ENCODE data around the gene PRDX1. TPM values are rescaled to one million over a fixed set of nuclear protein-coding genes. Genes with fewer than 3 reads are reported as not detected.

Gene PRDX1
- total and polyA plus RNA-seq, 2 of the 13 experiments (the other 11 are each of a cell fraction or from before 2014, with no cell fraction given) = 761 to 1,898 TPM

DNA sequence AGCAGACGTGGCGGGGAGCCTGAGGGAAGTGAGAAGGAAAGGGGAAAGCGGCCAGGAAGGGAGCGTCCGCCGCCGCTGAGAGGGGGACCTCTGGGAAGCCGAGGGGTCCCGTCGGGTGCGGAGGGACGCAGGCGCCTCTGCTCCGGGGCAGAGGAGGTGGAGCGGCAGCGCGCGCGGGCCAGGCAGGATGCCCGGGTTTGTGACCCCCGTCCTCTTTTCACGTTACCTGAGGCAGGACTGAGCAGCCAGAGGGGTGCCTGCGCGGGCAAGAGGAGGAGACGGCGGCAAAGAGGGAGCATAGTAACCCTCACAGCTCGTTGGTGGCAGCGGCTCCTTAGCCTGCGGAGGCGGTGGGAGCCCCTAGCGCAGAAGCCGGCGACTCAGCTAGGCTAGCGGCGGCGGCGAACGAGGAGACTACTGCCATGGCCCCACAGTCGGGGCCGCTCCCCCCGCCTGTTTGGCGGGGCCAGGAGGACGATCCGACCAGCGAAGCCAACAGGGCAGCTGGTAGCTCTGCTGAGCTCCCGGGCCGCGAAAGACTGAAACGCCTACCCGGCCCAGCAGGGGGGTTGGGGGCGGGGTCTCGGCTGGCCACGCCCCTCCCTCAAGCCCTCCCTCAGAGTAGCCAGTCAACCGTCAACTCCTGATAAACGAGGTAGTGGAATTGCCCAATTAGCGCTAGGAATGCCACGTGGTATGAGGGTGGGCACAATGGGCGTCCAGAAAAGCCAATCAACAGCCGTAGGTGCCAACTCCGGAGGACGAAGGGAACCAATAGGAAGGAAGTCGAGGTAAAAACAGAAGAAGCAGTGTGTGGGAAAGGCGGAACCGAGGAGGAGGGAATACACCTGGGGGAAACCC is 30.8 kb downstream of the PRDX1 start, which contains the start of gene TESK2 (continued):
- TF ChIP-seq, protein P1, sequence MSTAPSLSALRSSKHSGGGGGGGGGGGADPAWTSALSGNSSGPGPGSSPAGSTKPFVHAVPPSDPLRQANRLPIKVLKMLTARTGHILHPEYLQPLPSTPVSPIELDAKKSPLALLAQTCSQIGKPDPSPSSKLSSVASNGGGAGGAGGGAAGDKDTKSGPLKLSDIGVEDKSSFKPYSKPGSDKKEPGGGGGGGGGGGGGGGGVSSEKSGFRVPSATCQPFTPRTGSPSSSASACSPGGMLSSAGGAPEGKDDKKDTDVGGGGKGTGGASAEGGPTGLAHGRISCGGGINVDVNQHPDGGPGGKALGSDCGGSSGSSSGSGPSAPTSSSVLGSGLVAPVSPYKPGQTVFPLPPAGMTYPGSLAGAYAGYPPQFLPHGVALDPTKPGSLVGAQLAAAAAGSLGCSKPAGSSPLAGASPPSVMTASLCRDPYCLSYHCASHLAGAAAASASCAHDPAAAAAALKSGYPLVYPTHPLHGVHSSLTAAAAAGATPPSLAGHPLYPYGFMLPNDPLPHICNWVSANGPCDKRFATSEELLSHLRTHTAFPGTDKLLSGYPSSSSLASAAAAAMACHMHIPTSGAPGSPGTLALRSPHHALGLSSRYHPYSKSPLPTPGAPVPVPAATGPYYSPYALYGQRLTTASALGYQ (CRISPR knock-in tag; IDR thresholded peaks at IDR 0.05) = no peak; the same call in 1 of the 2 replicates
- TF ChIP-seq EEA1 (CRISPR knock-in tag; IDR thresholded peaks at IDR 0.05; ENCODE audit: borderline replicate concordance) = 0 out of 2 replicates have a peak, but pooled peaks have one; percentile 36
- no peak for TF ChIP-seq NFIC (IDR thresholded peaks at IDR 0.05; ENCODE audit: low read length)
- no peak for TF ChIP-seq ZNF7 (CRISPR knock-in tag; IDR thresholded peaks at IDR 0.05)
- TF ChIP-seq PHF8 (CRISPR knock-in tag; IDR thresholded peaks at IDR 0.05) = peak; percentile 79
- no peak for TF ChIP-seq ZNF335 (CRISPR knock-in tag; IDR thresholded peaks at IDR 0.05)
- peak; percentile 91; the same call in 1 of the 2 replicates for TF ChIP-seq KAT7 (CRISPR knock-in tag; IDR thresholded peaks at IDR 0.05; ENCODE audit: borderline replicate concordance)
- no peak for TF ChIP-seq NBN (conservative IDR thresholded peaks at IDR 0.05)
- TF ChIP-seq NFE2 (CRISPR knock-in tag; IDR thresholded peaks at IDR 0.05) = no peak
- TF ChIP-seq NRL (CRISPR knock-in tag; IDR thresholded peaks at IDR 0.05; ENCODE audit: borderline replicate concordance) = no peak; the same call in 1 of the 2 replicates
- 0 out of 2 replicates have a peak, but pooled peaks have one; percentile 41 for TF ChIP-seq SNAPC2 (CRISPR knock-in tag; IDR thresholded peaks at IDR 0.05)
- TF ChIP-seq, protein P2, sequence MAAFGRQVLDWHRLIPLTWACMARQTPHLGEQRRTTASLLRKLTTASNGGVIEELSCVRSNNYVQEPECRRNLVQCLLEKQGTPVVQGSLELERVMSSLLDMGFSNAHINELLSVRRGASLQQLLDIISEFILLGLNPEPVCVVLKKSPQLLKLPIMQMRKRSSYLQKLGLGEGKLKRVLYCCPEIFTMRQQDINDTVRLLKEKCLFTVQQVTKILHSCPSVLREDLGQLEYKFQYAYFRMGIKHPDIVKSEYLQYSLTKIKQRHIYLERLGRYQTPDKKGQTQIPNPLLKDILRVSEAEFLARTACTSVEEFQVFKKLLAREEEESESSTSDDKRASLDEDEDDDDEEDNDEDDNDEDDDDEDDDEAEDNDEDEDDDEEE (CRISPR knock-in tag; IDR thresholded peaks at IDR 0.05) = no peak
- TF ChIP-seq, protein P3, sequence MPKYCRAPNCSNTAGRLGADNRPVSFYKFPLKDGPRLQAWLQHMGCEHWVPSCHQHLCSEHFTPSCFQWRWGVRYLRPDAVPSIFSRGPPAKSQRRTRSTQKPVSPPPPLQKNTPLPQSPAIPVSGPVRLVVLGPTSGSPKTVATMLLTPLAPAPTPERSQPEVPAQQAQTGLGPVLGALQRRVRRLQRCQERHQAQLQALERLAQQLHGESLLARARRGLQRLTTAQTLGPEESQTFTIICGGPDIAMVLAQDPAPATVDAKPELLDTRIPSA (CRISPR knock-in tag; IDR thresholded peaks at IDR 0.05; ENCODE audit: borderline replicate concordance) = no peak
- no peak; the same call in 1 of the 2 replicates for TF ChIP-seq ZNF441 (CRISPR knock-in tag; IDR thresholded peaks at IDR 0.05; ENCODE audit: borderline replicate concordance)
- TF ChIP-seq KAT8 (CRISPR knock-in tag; IDR thresholded peaks at IDR 0.05) = peak; percentile 68
- TF ChIP-seq, protein P4, sequence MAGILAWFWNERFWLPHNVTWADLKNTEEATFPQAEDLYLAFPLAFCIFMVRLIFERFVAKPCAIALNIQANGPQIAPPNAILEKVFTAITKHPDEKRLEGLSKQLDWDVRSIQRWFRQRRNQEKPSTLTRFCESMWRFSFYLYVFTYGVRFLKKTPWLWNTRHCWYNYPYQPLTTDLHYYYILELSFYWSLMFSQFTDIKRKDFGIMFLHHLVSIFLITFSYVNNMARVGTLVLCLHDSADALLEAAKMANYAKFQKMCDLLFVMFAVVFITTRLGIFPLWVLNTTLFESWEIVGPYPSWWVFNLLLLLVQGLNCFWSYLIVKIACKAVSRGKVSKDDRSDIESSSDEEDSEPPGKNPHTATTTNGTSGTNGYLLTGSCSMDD (CRISPR knock-in tag; IDR thresholded peaks at IDR 0.05) = no peak
- TF ChIP-seq ZNF30 (CRISPR knock-in tag; IDR thresholded peaks at IDR 0.05) = no peak

Measured in HepG2 (cell line).